TTC549 (cell line): ENCODE measurements around the gene ANXA11.
"Not testable (repeated sequence)": the region's sequence is repeated elsewhere in the genome, so short reads cannot be mapped to it uniquely, and the experiment has no call there.

ENCODE experiments used
- FAIRE-seq: peaks from 2 replicates; lab custom pipeline; 2012; peaks lifted over from hg19 to GRCh38; lab: Jason Lieb, UNC

The ANXA11 gene

DNA sequence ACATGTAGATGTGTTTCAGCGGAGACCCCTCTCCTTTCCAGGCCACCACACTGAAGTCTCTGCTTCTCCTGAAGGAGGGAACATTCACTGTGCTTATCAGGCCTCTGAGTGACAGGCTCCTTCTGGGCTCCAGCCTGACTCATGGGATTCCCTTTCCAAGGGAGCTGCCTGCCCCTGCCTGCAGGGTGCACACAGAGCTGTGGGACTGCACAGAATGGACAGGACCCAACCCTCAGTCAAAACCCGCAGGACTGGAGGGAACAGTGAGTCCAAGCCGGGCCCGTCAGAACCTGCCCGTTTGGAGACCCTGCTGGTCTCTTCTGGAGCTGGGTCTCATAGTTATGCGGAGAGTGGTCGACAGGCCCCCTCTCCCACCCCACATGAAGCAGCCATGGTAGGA lies 40.2 kb downstream of the ANXA11 start:
- FAIRE-seq: no peak

- FAIRE-seq: no peak
Measured at GRCh38 chr10:80164596-80164995, 40.7 kb downstream of the ANXA11 start.

- FAIRE-seq: no peak
Measured at GRCh38 chr10:80163741-80164341, 41.5 kb downstream of the ANXA11 start.

DNA sequence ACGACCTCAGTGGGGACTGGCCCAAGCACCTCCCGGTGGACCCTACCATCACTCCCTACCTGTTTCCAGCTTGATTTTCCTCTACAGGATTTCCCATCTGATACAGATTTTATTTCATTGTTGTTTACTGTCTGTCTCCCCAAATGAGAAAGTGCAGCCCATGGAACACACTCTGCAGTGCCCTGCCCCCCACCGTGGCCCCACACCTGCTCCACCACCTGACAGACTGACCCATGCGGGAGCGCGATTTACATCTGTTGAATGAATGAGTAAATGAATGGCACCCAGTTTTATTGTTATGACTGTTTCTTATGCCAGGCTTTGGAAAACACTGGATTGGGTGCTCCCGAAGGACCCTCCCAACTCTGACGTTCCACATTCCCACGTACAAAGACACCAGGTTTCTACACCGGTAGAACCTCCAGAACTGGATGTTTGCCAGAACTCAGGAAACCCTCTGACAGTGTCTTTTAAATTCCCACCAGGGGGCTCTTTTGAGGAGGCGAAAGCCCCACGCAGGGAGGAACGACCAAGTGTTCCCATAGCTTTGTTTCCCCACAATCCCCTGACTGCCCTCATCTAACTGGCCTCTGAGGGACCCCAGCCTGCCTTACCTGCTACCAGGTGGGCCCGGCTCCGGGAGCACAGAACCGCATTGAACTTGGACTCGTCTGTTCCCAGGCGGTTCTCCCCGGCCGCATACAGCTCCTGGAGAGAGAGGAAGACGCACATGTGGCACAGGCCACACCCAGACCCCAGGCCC lies 43.8 kb downstream of the ANXA11 start:
- FAIRE-seq: no peak

- no peak for FAIRE-seq
Measured at GRCh38 chr10:80160361-80161320, 44.7 kb downstream of the ANXA11 start.

DNA sequence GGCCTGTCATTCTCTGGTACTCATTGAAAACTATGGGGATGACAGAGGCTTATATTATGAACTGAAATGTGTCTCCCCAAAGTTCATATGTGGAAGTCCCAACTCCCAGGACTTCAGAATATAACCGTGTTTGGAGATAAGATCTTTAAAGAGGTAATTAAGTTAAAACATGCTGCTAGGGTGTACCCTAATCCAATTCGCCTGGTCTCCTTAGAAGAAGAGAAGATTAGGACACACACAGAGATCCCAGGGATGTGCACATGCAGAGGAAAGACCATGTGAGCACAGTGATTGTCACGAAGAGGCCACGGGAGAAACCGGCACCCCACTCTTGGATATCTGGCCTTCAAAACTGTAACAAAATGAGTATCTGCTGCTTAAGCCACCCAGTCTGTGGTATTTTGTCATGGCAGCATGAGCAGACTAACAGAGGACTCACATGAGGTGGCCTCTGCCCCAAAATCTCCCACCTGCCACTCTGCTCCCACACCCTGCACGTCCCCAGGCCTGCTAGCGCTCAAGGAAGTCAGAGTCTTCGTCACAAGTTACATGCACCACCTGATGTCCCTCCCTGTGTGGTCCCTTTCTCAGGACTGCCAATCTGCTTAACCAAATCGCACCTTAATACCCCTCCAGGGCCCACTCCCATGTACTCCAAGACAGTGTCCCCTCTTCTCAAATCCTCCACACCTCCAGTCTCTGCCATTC lies 46.0 kb downstream of the ANXA11 start:
- no peak for FAIRE-seq

DNA sequence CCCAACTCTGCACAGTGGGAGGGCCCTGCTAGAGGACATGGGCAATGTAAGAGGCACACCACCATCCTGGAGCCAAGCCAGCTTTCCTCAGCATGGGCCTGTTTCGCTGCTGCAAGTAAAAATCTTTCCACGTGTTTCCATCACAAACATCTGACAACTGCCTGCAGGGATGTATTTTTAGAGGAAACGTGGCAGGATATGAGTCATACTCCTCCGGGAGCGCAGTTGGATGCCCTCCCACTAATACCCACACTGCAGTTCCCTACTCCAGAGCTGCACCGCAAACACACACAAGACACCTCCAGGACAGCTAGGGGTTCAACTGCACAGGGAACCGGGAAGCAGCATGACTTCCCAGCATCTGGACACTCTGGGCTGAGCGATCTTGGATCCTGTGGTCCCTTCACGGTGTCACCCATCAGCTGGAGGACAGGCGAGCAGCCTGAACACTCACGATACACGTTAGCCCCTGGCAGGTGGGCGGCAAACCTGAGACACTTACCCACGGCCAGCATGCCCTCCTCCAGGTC lies 46.7 kb downstream of the ANXA11 start:
- no peak for FAIRE-seq

GRCh38 chr10:80158126-80158525 lies 47.2 kb downstream of the ANXA11 start:
- FAIRE-seq: no peak

DNA sequence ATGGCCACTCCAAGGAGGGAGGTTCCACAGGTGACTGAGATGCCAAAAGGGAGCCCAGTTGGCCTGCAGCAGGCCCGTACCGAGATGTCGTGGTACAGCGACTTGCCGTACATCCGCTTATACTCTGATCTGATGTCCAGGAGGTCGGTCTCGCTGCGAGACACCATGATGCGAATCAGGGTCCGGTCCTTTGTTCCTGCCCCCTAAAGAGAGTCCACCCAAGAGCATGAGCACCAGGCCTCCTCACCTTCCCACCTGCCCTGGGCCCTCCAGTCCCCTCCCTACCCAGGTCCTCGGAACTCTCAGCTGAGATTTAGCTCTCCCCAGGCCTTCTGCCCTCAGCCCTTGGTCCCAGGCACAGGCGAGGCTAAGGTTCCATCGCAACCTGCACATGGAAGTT lies 47.8 kb downstream of the ANXA11 start:
- no peak for FAIRE-seq

- FAIRE-seq: no peak
Measured at GRCh38 chr10:80156216-80156615, 49.1 kb downstream of the ANXA11 start.

DNA sequence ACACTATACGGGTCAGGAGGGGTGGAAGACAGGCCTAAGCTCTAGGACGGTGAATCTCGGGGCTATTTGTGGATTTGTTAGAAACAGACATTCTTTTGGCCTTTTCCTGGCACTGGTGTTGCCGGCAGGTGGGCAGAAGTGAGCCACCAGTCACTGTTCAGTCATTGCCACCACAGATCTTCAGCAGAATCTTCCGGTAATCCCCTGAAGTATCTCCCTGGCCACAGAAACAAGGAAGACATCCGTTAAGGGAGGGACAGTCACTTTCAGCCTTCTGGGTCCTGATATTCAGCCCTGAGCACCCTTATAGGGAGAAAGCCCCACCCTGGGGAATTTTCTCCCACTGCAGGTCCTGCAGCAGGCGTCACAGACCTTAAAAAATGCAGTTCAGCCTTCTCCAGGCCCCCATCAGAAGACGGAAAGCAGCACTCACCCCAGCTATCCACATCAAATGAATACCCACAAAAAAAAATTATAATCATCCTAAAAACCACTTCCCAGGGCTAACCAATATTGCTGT lies 49.6 kb downstream of the ANXA11 start:
- no peak for FAIRE-seq

DNA sequence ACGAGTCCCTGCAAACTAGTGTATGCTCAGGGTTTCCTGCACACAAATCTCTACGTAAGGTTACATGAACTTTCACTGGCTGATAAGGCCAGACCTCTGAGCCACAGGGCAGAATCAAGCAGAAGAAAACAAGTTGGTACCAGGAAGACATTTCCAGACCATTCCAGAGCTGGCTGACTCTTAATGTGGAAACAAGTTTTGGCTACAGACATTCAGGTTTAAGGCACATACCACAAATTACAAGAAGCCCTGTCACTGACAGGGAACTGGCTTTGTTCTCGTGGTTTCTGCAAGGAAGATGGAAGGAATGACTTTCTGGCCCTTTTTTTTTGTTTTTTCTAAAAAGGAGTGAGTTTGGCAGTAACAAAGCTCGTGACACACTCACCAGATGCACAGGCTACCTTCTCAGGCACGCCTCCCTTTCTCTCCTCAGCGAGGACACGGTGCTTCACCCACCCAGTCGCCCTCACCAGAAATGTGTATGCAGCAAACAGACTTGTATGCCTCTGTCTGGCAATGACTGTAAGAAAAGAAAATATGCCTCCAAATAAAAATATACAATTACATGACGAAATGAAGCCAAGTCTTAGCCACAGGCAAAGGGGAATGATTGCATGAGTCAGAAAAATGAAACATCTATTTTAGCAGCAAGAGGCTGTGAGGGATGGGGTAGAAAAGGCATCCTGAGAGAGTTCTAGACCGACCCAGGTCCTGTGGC lies 50.2 kb downstream of the ANXA11 start:
- no peak for FAIRE-seq

DNA sequence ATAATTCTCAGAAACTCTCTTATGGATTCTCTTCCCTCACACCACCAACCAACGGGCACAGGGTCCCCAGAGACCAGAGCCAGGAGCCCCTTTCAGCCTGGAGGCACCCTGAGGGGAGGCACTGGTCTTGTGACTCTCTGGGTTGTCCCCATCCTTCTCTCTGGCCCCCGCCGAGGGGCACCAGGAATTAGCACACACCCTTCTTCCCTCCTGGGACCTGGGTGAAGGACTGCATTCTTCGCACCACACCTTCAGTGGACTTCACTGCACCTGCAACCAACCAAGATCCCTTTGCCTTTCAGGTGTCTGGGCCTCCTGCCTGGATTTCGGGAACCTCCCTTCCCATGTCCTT lies 50.7 kb downstream of the ANXA11 start:
- FAIRE-seq: no peak

DNA sequence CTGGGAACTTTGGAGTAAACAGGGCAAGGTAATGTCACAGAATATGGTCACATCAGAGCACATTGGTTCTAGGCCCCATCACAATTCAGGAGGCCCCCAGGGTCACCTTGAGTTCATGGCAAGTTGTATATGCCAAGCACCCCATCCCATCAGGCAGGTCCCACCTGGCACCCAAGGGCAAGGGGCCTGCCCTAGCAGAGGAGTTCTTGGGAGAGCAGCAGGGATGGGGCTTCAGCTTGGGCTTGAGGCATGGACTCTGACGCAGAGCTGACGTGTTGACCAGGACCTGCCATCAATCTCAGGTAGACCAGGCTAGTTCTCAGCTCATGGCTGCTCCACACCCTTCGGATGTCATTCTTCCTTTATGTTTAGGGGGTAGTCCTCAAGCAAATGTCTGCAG lies 51.9 kb downstream of the ANXA11 start:
- FAIRE-seq: no peak

GRCh38 chr10:80152820-80153219 lies 52.5 kb downstream of the ANXA11 start:
- FAIRE-seq: no peak

DNA sequence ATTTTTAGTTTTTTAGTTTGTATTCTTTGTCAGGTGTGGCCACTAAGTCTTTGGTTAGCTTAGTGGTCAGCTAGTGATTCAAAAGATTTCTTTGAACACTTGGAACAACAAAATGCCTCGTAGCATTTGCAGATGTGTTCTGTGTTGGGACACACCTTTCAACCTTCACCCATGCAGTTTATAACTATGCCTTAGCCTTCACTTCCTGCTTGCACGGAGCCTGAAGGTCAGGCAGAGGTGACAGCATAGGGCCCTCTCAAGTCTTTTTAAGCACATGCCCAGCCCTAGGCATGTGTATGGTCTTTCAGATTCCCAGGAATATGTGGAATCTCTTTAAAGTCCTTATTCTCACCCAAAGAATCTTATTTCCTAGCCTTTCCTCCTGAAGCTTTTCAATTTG lies 55.2 kb downstream of the ANXA11 start:
- FAIRE-seq: no peak

DNA sequence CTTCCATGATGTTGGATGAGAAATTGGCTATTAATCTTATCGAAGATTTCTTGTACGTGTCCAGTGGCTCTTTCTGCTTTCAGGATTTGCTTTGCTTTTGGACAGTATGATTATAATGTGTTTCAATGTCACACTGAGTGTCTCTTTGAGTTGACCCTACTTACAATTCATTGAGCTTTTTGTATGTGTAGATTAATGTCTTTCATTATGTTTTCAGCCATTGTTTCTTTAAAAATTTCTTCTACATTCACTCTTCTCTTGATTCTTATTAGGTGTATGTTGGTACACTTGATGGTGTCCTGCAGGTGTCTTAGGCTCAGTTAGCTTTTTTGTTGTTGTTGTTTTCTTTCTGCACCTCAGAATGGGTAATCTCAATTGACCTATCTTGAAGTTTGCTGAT lies 56.2 kb downstream of the ANXA11 start:
- no peak for FAIRE-seq

DNA sequence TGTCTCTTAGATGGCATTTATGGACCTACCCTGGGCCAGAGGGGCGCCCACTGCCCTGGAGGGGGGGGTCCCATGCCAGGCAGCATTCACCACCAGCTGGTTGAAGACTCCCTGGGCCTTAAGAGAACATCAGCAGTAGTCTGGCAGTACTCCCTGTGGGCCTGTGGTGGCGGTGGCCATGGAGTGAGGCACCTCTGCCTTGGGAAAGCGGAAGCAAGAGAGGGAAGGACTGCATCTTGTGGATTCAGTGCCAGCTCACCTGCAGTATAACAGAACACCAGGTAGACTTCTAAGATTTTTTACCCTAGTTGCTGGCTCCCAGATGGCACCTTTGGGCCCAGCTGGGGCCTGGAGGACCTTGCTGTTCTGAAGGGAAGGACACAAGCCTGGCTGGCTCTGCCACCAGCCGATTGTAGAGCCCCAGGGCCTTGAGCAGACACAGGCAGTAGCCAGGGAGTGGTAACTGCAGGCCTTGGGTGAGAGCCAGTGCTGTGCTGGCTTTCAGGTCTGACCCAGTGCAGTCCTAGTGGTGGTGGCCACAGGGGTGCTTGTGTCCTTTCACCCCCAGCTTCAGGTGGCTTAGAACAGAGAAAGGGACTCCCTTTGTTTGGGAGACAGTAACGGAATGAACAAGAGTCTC lies 57.1 kb downstream of the ANXA11 start:
- no peak for FAIRE-seq

GRCh38 chr10:80146918-80147317 lies 58.4 kb downstream of the ANXA11 start:
- no peak for FAIRE-seq

GRCh38 chr10:80145406-80146308 lies 59.7 kb downstream of the ANXA11 start:
- FAIRE-seq: not testable (repeated sequence)
